HG03159 (cell line): ENCODE data around the gene KBTBD8.

Experiments used
- ATAC-seq: cut with Tn5 transposase; IDR thresholded peaks from one replicate; pipeline ENCODE4 v1.9.1; 2021; ENCODE audit warnings: mild to moderate bottlenecking, moderate library complexity; ENCODE audit not compliant: unreplicated experiment

The KBTBD8 gene

GRCh38 chr3:66996696-66997095, 1.4 kb upstream of the KBTBD8 start:
- ATAC-seq: no peak

GRCh38 chr3:66997560-66998112, 471 bp upstream of the KBTBD8 start:
- no peak for ATAC-seq

DNA sequence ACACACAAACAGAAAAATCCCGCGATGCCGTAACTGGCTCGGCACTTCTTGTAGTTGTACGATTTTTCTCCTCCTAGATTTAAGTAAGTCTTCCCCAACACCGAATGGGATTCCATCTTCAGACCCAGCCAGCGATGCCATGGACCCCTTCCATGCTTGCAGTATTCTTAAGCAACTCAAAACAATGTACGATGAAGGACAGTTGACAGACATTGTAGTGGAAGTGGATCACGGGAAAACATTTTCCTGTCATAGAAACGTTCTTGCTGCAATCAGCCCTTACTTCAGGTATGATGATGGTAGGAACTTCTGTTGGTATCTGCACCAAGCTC, 763 bp downstream of the KBTBD8 start:
- no peak for ATAC-seq

GRCh38 chr3:67000009-67000408, 1.9 kb downstream of the KBTBD8 start:
- ATAC-seq: peak; percentile 51

DNA sequence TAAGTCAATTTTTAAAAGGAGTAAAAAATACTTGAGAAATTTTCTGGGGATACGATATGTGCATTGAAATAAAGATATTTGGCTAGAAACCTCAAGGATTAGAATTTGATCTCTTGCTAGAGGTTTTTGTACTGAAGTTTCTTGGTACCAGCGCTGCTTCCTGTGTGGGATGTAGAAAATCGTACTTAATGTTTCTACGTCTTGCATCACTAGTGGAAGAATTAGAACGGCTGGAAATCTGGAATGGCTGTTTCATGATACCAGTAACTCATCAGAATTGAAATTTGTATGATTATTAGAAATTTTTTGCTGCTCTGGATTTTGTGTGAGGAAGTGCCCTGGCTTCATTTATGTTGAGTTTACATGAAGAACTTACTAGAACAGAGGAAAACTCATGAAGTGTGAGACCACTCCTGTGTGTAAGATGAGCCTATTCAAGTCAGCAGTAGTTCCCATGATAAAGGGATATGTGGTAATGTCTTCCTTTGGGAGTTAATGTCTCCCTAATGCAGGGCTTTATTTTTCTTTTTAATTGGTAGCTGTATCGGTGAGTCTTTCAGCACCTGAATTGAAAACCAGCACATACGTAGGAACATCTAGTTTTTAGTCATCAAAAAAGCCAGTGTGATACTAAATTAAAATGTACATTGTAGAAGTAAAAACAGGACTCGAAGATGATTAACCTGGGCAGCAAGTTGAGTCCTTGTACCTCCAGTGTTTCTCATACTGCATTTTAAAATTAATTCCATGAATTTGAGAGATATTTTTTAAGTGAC, 3.2 kb downstream of the KBTBD8 start:
- no peak for ATAC-seq

- no peak for ATAC-seq
Measured at GRCh38 chr3:67005974-67006373, 7.9 kb downstream of the KBTBD8 start.

- no peak for ATAC-seq
Measured at GRCh38 chr3:67006460-67006859, 8.4 kb downstream of the KBTBD8 start.

GRCh38 chr3:67008388-67008787, 10.3 kb downstream of the KBTBD8 start:
- no peak for ATAC-seq

GRCh38 chr3:67009716-67010115, 11.6 kb downstream of the KBTBD8 start:
- ATAC-seq: no peak

- no peak for ATAC-seq
Measured at GRCh38 chr3:67011414-67012131, 13.5 kb downstream of the KBTBD8 start.

GRCh38 chr3:67012564-67012963, 14.5 kb downstream of the KBTBD8 start:
- no peak for ATAC-seq

- ATAC-seq: no peak
Measured at GRCh38 chr3:67015702-67016484, 17.8 kb downstream of the KBTBD8 start.

DNA sequence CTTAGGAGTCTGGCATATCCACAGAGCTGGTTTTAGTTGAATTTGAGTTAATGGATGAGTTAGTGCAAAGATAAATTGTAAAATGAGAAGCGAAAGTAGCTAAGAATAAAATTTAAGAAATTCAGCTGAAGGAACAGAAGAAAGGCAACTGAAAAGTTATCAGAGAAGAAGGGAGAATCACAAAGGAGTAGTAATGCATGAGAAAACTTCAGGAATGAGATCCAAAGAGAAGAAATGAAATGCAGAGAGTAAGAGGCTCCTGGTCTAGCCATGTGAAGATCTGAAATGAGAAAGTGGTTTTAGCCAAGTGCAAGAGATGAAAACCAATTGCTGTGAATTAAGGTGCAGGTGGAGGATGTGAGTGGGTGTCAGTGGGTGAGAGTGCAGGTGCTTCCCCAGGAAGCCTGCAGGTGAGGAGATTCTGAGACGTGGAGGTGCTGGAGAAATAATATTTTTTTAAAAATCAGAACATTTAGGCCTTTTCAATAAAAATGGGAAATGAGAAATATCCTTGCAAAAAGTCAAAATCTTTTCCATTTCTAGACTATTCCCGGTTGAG, 18.5 kb downstream of the KBTBD8 start:
- peak; percentile 38 for ATAC-seq

- no peak for ATAC-seq
Measured at GRCh38 chr3:67017211-67017610, 19.1 kb downstream of the KBTBD8 start.

DNA sequence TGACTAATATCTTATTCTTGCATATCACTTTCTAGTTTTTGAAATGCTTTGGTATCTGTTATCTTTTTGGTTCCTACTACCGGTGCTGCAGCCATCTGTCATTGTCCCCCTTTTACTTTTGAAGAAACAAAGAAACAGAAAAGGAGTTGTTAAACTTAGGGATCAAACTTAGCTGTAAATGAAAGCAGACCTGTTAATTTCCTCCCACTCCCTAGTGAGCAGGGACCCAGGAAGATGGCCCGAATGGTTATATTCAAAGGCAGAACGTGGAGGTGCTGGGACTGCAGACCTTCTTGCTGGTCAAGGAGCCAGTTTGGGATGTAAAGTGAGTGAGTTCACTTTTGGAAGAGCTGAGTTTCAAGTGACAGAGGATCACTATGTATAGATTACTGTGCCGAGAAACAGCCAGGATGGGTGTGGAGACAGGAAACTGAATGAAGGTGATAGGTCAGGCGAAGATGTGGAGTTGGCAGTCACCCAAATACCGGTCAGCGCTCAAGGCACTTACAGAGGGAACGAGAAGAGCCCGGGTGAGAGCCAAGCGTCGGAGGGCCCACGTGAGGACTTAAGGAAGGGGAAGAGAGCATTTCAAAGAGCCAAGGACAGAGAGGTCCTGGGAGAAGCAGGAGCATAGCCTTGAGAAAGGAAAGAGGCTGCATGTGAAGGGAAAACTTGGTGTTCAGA, 20.1 kb downstream of the KBTBD8 start:
- peak; percentile 36 for ATAC-seq

DNA sequence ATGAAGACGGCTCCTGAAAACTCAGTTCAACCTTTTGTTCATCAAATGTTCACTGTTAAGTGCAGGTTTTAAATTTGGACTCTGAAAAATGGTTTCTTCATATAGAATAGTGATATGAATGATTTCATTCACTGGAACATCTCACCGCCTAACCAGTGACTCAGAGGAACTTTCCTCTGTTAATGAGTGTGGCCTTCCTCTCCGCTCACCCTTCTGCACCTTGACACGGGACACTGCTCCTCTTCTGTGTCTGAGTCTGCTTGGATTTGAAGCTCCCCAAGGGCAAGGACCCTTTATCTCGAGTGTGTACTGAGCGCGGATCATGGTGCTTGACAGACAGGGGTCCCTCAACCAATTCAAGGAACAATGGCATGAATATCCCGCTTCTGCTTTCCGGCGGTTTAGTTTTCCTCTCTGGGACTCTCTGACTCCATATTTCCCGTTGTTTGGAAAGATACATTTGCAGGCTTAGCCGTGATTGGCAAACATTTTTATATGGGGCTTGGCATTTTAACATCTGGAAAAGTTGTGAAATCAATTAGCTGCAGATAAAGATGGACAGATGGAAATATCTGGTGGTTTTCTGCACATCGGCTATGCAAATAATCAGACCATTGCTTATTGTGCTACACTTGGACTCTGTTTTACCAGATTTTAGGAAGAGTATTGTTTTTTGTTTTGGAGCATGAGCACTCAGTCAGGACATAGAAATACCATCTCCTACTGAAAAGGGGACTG, 20.9 kb downstream of the KBTBD8 start:
- ATAC-seq: peak; percentile 67

DNA sequence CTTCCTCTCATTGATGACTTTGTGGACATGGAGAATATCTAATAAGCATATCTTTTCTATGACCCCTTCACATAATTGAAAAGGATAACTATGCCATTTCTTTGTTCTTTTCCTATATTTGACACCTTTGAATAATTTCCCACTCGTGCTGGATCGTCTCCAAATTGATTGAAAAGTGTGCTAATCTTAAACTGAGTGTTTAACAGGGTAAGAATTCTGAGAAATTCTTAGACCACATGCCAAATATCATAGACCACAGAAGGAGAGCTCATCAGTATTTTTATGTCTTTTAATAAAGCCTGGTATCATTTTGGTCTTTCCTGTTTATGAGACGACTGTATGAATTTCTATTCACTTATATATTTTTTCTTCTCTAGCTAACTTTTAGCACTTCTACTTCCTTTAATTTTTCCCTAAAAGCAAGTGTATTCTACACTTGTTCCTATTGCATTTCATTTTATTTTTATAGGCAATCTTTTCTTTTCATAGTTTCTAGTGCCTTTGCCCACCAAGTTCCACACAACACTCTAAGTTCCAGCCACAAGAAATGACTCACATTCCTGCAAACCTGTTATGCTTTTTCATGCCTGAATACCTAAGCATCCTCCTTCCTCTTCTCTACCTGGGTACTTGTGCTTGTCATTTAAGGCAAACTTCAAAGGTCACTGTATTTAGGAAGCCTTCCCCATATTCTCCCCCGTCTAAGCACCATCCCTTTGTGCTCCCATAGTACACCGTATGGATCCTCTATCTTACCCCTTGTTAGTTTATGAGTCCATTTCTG, 30.1 kb downstream of the KBTBD8 start:
- ATAC-seq: no peak

DNA sequence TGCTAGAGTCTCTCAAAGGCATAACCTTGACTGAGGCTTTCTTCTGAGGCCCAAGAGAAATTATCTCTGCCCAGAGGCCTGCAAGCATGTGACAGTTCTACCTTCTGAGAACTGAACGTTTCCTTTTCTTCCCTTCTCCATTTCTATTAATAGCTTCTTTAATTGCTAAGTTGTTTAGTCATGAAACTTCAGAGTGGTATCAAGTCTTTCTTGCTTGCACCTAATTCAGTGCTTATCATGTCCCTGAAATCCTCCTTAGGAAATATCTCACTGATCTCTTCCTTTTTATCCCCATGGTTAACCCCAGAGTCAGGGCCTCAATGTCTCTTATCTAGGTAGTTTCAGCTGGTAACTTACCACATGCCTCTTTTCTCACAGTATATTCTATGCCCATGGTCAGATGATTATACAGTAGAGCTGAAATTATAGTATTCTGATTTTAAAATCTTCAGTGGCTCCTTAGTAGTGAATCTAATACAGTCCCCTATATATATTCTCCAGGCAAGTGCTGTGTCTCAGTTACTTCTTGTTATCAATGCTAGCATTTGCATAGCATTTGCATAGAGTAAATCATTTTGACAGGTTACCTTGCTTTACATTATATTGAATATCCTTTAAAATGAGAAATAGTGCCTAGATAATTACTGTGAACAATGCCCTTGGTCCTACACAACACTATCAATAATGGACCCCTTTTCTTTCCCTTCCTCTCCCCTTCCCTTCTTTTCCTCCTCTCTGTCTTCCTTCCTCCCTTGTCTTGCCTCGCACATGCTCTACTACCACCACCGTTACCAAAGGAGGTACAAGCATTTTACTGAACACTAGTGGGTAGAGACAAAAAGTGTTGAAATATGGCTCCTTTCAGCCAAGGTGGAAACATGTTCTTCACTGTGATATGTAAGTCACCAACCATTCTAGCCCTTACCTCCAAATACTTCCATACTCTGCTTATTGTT, 33.0 kb downstream of the KBTBD8 start:
- ATAC-seq: peak; percentile 70
